Aorta (tissue), 5 donors: ENCODE measurements around the gene GSTCD. TPM values are rescaled to one million over a fixed set of nuclear protein-coding genes. Genes with fewer than 3 reads are reported as not detected.
"Not testable (repeated sequence)": the region's sequence is repeated elsewhere in the genome, so short reads cannot be mapped to it uniquely, and the experiment has no call there.

Experiments used
- ATAC-seq: fragments of 200-7000 bp; cut with Tn5 transposase; one replicate; pipeline ENCODE4 v1.9.1; 2022; ENCODE audit warnings: moderate library complexity; ENCODE audit not compliant: low FRiP score
- DNase-seq, 2 donors: peaks; one replicate each; pipeline ENCODE4 v3.0.0-alpha.2; 2020
- H3K27ac ChIP-seq, 2 donors: one replicate each; pipeline ENCODE4 v1.5.1; 2013; ENCODE audit warnings: low read length in 2 of 2, mild to moderate bottlenecking in 2 of 2, moderate library complexity in 2 of 2, control low read depth in 1 of 2, inconsistent platforms in 1 of 2, low read depth in 1 of 2
- H3K27me3 ChIP-seq, 2 donors: one replicate each; pipeline ENCODE4 v1.6.1; 2013; ENCODE audit warnings: control low read depth in 1 of 2, low read length in 1 of 2, mild to moderate bottlenecking in 1 of 2, moderate library complexity in 1 of 2; ENCODE audit not compliant: insufficient read depth in 2 of 2, control insufficient read depth in 1 of 2
- H3K36me3 ChIP-seq, 2 donors: one replicate each; pipeline ENCODE4 v1.6.1; 2013; ENCODE audit warnings: control low read depth in 1 of 2, low read length in 1 of 2, mild to moderate bottlenecking in 1 of 2; ENCODE audit not compliant: insufficient read depth in 2 of 2, control insufficient read depth in 1 of 2
- H3K4me1 ChIP-seq, 2 donors: one replicate each; pipeline ENCODE4 v1.6.1; 2013; ENCODE audit warnings: low read length in 2 of 2, control low read depth in 1 of 2, mild to moderate bottlenecking in 1 of 2, moderate library complexity in 1 of 2; ENCODE audit not compliant: insufficient read depth in 2 of 2, control insufficient read depth in 1 of 2
- H3K4me3 ChIP-seq, 2 donors: one replicate each; pipeline ENCODE4 v1.5.1; 2013; ENCODE audit warnings: low read length in 2 of 2, control low read depth in 1 of 2, mild to moderate bottlenecking in 1 of 2
- H3K9me3 ChIP-seq: one replicate; pipeline ENCODE4 v1.6.1; 2013; ENCODE audit warnings: mild to moderate bottlenecking, low read length; ENCODE audit not compliant: control insufficient read depth
- WGBS, 2 donors: extraction: QIAGEN DNeasy Blood & Tissue Kit; methylation state at CpG; one replicate each; pipeline ENCODE4 v1.1.7; 2013; 5-methylcytosine and 5-hydroxymethylcytosine counted together
- intact Hi-C, 2 donors: fragments of 100-400 bp; cut with DNase I; formaldehyde crosslinking; loops; one replicate each; pipeline versions ENCODE4 v1.14.2 to v1.15.0; 2022
- polyA plus RNA-seq, 2 donors: library from polyadenylated mRNA; stranded (reverse); fragments of 200-250 nt; gene quantifications; one replicate each; pipeline ENCODE4 v1.2.3, GENCODE V29; 2013
- total RNA-seq, 2 donors: library from RNA; stranded (reverse); fragmentation: NEBNext Ultra II Directional; extraction: Animal tissue kit (Norgen Biotek cat#: 25700); gene quantifications; one replicate each; pipeline ENCODE4 v1.2.1, GENCODE V29; 2021
- donor health status: healthy with polysubstance abuse.
- donor health status: Bipolar disorder and iron deficiency.
- donor health status: DM: no; HTN: no; CAD: no.
- donor health status: DM: no; HTN: no; CAD: no.
- donor health status: DM: yes; HTN: yes; CAD: no.

The GSTCD gene
- total and polyA plus RNA-seq, 4 donors, result 1.8 to 8.4 (median 6.2) TPM

DNA sequence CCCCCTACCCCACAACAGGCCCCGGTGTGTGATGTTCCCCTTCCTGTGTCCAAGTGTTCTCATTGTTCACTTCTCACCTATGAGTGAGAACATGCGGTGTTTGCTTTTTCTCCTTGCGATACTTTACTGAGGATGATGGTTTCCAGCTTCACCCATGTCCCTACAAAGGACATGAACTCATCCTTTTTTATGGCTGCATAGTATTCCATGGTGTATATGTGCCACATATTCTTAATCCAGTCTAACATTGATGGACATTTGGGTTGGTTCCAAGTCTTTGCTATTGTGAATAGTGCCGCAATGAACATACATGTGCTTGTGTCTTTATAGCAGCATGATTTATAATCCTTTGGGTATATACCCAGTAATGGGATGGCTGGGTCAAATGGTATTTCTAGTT is 21.3 kb downstream of the GSTCD start:
- H3K4me1 ChIP-seq, intact Hi-C loops, H3K27ac ChIP-seq, H3K36me3 ChIP-seq, ATAC-seq, H3K27me3 ChIP-seq, H3K4me3 ChIP-seq, DNase-seq, H3K9me3 ChIP-seq: not testable (repeated sequence)
- WGBS, 2 donors, result 97 to 99% methylated on average over 4 of the region's 4 CpGs

- H3K4me3 ChIP-seq, DNase-seq, H3K4me1 ChIP-seq, intact Hi-C loops, H3K9me3 ChIP-seq, H3K36me3 ChIP-seq, H3K27me3 ChIP-seq, ATAC-seq, H3K27ac ChIP-seq: not testable (repeated sequence)
- WGBS, 2 donors, result 96 to 99% methylated on average over 9 to 10 of the region's 10 CpGs
These were observed 26.6 kb downstream of the GSTCD start for GRCh38 chr4:105735217-105735616.

GRCh38 chr4:105741548-105741947 is 33.0 kb downstream of the GSTCD start:
- H3K4me3 ChIP-seq, result no peak overlapping the region
- H3K27me3 ChIP-seq, result no peaks in the 10 kb centered on the region
- intact Hi-C loops, result no loop called here
- H3K36me3 ChIP-seq, result peaks cover 0 to 1% of the 10 kb centered on the region in 2 donors
- no peaks in the 10 kb centered on the region for H3K4me1 ChIP-seq
- no peak for ATAC-seq
- no peak for DNase-seq
- peaks cover 3% of the 10 kb centered on the region for H3K9me3 ChIP-seq
- WGBS, 2 donors, result 46 to 53% methylated on average over 2 of the region's 2 CpGs
- H3K27ac ChIP-seq, result no peak overlapping the region

DNA sequence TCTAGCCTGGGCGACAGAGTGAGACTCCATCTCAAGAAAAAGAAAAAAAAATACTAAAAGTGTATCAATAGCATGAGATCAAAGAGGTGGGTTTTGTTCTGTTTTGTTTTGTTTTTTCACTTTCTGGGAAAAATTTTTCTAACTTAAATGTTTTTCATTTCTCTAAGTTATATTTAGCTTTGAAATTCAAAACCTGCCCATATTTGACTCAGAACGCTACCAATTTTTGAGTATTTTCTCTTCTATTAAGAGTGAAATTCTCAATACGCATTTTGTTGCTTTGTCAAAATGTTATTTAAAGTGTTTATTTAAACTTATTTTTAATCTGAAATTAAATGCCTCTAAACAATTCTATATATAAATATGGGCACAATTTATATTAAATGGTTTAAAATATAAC is 39.6 kb downstream of the GSTCD start:
- intact Hi-C loops, result no loop called here
- 88 to 91% methylated on average over 3 of the region's 3 CpGs for WGBS, 2 donors
- Histone ChIP-seq H3K36me3 (no peaks in the 10 kb centered on the region), H3K27ac (no peak overlapping the region), H3K4me3 (no peak overlapping the region), H3K4me1 (no peaks in the 10 kb centered on the region), H3K9me3 (no peaks in the 10 kb centered on the region), H3K27me3 (no peaks in the 10 kb centered on the region)
- ATAC-seq, result no peak
- DNase-seq, result no peak

- H3K27me3 ChIP-seq, result no peaks in the 10 kb centered on the region
- DNase-seq (no peak), ATAC-seq (no peak)
- intact Hi-C loops, result no loop called here
- no peaks in the 10 kb centered on the region for H3K4me1 ChIP-seq
- WGBS, 2 donors, result 28 to 45% methylated on average over 2 of the region's 2 CpGs
- no peak overlapping the region for H3K4me3 ChIP-seq
- no peak overlapping the region for H3K27ac ChIP-seq
- no peaks in the 10 kb centered on the region for H3K36me3 ChIP-seq
- no peaks in the 10 kb centered on the region for H3K9me3 ChIP-seq
These were observed 43.2 kb downstream of the GSTCD start for GRCh38 chr4:105751718-105752299.

DNA sequence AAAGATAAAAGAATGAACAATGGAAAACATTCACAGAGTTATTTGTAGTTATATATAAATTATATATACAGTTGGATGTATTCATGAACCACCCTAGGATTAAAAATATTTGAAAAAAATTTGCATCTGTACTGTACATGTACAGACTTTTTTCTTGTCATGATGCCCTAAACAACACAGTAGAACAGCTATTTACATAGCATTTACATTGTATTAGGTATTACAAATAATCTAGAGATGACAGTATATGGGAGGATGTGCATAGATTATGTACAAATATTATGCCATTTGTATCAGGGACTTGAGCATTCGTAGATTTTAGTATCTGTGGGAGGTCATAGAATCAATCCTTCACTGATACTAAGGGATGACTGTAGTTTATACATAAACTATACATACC is 44.8 kb downstream of the GSTCD start:
- Histone ChIP-seq H3K27ac (no peak overlapping the region), H3K4me1 (no peaks in the 10 kb centered on the region), H3K36me3 (no peaks in the 10 kb centered on the region), H3K27me3 (no peaks in the 10 kb centered on the region), H3K4me3 (no peak overlapping the region), H3K9me3 (no peaks in the 10 kb centered on the region)
- no peak for ATAC-seq
- intact Hi-C loops, result no loop called here
- DNase-seq, result no peak
- 94 to 97% methylated on average over 1 of the region's 1 CpG for WGBS, 2 donors

- ATAC-seq, result no peak
- no peak for DNase-seq
- H3K27ac ChIP-seq, result no peak overlapping the region
- intact Hi-C loops, result no loop called here
- H3K36me3 ChIP-seq, result no peaks in the 10 kb centered on the region
- H3K9me3 ChIP-seq, result no peaks in the 10 kb centered on the region
- no peaks in the 10 kb centered on the region for H3K27me3 ChIP-seq
- no peak overlapping the region for H3K4me3 ChIP-seq
- no peaks in the 10 kb centered on the region for H3K4me1 ChIP-seq
These were observed 46.8 kb downstream of the GSTCD start for GRCh38 chr4:105755375-105755774.

DNA sequence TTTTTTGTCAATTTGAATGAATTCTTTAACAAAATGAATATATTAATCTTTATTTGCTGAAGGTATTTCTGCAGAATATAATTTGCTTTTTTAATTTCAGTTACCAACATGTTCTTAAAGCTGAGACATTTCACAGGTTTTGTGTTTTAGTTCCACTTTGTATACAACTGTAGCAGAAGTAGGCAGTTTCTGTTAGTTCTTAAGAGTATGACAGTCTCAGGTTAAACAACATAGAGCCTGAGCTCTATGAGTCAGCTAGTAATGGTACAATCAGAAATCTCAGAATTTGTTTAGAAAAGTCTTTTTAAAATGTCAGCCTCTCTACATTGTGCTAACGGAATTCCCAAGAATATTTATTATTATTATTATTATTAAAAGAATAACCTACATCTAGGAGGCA is 50.4 kb downstream of the GSTCD start:
- Histone ChIP-seq H3K4me3 (no peak overlapping the region), H3K9me3 (no peaks in the 10 kb centered on the region), H3K4me1 (no peaks in the 10 kb centered on the region), H3K36me3 (no peaks in the 10 kb centered on the region), H3K27me3 (no peaks in the 10 kb centered on the region), H3K27ac (no peak overlapping the region)
- DNase-seq, result no peak
- intact Hi-C loops, result no loop called here
- 84 to 85% methylated on average over 1 of the region's 1 CpG for WGBS, 2 donors
- no peak for ATAC-seq

- H3K4me1 ChIP-seq, result no peaks in the 10 kb centered on the region
These were observed 57.3 kb downstream of the GSTCD start for GRCh38 chr4:105765690-105766407.

More at GRCh38 chr4:105765690-105766407, 57.3 kb downstream of the GSTCD start:
- H3K36me3 ChIP-seq, result no peaks in the 10 kb centered on the region
- no peak for ATAC-seq
- H3K27me3 ChIP-seq, result no peaks in the 10 kb centered on the region
- no peak for DNase-seq
- H3K27ac ChIP-seq, result no peak overlapping the region
- H3K9me3 ChIP-seq, result no peaks in the 10 kb centered on the region
- 90 to 92% methylated on average over 6 of the region's 6 CpGs for WGBS, 2 donors
- intact Hi-C loops, result no loop called here
- no peak overlapping the region for H3K4me3 ChIP-seq
